LNCAP (cell line): ENCODE measurements around the gene PLPPR3.

Experiments
- TF ChIP-seq, protein P1 (sequence below): fragments of 450-650 bp; IDR thresholded peaks from 2 replicates; pipeline ENCODE4 v1.5.1; 2017; ENCODE audit warnings: mild to moderate bottlenecking

The PLPPR3 gene

DNA sequence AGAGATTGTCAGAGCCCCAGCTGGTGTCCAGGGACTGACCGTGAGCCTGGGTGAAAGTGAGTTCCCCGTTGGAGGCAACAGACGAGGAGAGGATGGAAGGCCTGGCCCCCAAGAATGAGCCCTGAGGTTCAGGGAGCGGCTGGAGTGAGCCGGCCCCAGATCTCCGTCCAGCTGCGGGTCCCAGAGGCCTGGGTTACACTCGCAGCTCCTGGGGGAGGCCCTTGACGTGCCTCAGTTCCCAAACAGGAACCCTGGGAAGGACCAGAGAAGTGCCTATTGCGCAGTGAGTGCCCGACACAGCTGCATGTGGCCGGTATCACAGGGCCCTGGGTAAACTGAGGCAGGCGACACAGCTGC lies 29.2 kb upstream of the PLPPR3 start:
- TF ChIP-seq, protein P1, sequence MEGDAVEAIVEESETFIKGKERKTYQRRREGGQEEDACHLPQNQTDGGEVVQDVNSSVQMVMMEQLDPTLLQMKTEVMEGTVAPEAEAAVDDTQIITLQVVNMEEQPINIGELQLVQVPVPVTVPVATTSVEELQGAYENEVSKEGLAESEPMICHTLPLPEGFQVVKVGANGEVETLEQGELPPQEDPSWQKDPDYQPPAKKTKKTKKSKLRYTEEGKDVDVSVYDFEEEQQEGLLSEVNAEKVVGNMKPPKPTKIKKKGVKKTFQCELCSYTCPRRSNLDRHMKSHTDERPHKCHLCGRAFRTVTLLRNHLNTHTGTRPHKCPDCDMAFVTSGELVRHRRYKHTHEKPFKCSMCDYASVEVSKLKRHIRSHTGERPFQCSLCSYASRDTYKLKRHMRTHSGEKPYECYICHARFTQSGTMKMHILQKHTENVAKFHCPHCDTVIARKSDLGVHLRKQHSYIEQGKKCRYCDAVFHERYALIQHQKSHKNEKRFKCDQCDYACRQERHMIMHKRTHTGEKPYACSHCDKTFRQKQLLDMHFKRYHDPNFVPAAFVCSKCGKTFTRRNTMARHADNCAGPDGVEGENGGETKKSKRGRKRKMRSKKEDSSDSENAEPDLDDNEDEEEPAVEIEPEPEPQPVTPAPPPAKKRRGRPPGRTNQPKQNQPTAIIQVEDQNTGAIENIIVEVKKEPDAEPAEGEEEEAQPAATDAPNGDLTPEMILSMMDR = no peak

GRCh38 chr19:850221-850978 lies 28.6 kb upstream of the PLPPR3 start:
- TF ChIP-seq, protein P1 = no peak

- TF ChIP-seq, protein P1 = no peak
Observed at GRCh38 chr19:848386-848921, 26.7 kb upstream of the PLPPR3 start.

GRCh38 chr19:845707-846521 lies 24.2 kb upstream of the PLPPR3 start:
- TF ChIP-seq, protein P1 = no peak

- TF ChIP-seq, protein P1 = no peak
Observed at GRCh38 chr19:844546-844971, 22.8 kb upstream of the PLPPR3 start.

- TF ChIP-seq, protein P1 = no peak
Observed at GRCh38 chr19:843836-844545, 22.2 kb upstream of the PLPPR3 start.

- TF ChIP-seq, protein P1 = no peak
Observed at GRCh38 chr19:843180-843835, 21.6 kb upstream of the PLPPR3 start.
